ENCODE results near the gene CLTCL1.

- TF ChIP-seq NFRKB (IDR thresholded peaks at IDR 0.05) (no peak), TARDBP (IDR thresholded peaks at IDR 0.05) (no peak), FOXM1 (IDR thresholded peaks at IDR 0.05; ENCODE audit: borderline replicate concordance) (no peak), SUZ12 (IDR thresholded peaks at IDR 0.05) (no peak), BHLHE40 (IDR thresholded peaks at IDR 0.05; ENCODE audit: borderline replicate concordance) (no peak), LEF1 (IDR thresholded peaks at IDR 0.05; ENCODE audit: borderline replicate concordance) (no peak)
These were observed 114.8 kb downstream of the CLTCL1 start for GRCh38 chr22:19176732-19177131.

All from HEK293T (cell line).